Breast epithelium (tissue), 3 donors: ENCODE data around the gene SPRY2.
"Not testable (repeated sequence)": the region's sequence is repeated elsewhere in the genome, so short reads cannot be mapped to it uniquely, and the experiment has no call there.

Experiments used
- POLR2A ChIP-seq: fragments of 450-650 bp; IDR thresholded peaks from one replicate; pipeline ENCODE4 v1.6.1; 2016; ENCODE audit warnings: antibody characterized with exemption, mild to moderate bottlenecking, moderate library complexity
- POLR2AphosphoS5 ChIP-seq, 3 donors: sonication (generic); formaldehyde crosslinking; IDR thresholded peaks; one replicate each; pipeline ENCODE4 v1.6.1; 2017; ENCODE audit warnings: antibody characterized with exemption in 3 of 3
- TF ChIP-seq, protein P1 (sequence below), 3 donors: fragments of 450-650 bp; IDR thresholded peaks; one replicate each; pipeline ENCODE4 v1.5.1; 2016 to 2017; ENCODE audit warnings: antibody characterized with exemption in 3 of 3, mild to moderate bottlenecking in 3 of 3, moderate library complexity in 3 of 3

DNA sequence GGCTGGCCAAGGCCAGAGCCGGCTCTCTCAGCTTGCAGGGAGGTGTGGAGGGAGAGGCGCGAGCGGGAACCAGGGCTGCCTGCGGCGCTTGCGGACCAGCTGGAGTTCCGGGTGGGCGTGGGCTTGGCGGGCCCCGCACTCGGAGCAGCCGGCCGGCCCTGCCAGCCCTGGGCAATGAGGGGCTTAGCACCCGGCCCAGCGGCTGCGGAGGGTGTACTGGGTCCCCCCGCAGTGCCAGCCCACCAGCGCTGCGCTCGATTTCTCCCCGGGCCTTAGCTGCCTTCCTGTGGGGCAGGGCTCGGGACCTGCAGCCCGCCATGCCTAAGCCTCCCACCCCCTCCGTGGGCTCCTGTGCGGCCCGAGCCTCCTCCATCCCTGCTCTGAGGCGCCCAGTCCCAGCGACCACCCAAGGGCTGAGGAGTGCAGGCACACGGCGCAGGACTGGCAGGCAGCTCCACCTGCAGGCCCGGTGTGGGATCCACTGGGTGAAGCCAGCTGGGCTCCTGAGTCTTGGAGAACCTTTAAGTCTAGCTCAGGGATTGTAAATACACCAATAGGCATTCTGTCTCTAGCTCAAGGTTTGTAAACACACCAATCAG lies 14.7 kb upstream of the SPRY2 start:
- TF ChIP-seq POLR2AphosphoS5 (IDR thresholded peaks at IDR 0.05); POLR2A: not testable (repeated sequence)
- TF ChIP-seq, protein P1, sequence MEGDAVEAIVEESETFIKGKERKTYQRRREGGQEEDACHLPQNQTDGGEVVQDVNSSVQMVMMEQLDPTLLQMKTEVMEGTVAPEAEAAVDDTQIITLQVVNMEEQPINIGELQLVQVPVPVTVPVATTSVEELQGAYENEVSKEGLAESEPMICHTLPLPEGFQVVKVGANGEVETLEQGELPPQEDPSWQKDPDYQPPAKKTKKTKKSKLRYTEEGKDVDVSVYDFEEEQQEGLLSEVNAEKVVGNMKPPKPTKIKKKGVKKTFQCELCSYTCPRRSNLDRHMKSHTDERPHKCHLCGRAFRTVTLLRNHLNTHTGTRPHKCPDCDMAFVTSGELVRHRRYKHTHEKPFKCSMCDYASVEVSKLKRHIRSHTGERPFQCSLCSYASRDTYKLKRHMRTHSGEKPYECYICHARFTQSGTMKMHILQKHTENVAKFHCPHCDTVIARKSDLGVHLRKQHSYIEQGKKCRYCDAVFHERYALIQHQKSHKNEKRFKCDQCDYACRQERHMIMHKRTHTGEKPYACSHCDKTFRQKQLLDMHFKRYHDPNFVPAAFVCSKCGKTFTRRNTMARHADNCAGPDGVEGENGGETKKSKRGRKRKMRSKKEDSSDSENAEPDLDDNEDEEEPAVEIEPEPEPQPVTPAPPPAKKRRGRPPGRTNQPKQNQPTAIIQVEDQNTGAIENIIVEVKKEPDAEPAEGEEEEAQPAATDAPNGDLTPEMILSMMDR (IDR thresholded peaks at IDR 0.05): not testable (repeated sequence)
